T-helper 1 cell (primary cell): Measurements from ENCODE around the gene KATNBL1.
"Not testable (repeated sequence)": the region's sequence is repeated elsewhere in the genome, so short reads cannot be mapped to it uniquely, and the experiment has no call there.

ENCODE experiments used
- DNase-seq, 5 donors: peaks; one replicate each; pipeline ENCODE4 v3.0.0-alpha.2; 2012 to 2020

Gene KATNBL1

GRCh38 chr15:34193272-34193671, 16.6 kb downstream of the KATNBL1 start:
- not testable (repeated sequence) for DNase-seq

DNA sequence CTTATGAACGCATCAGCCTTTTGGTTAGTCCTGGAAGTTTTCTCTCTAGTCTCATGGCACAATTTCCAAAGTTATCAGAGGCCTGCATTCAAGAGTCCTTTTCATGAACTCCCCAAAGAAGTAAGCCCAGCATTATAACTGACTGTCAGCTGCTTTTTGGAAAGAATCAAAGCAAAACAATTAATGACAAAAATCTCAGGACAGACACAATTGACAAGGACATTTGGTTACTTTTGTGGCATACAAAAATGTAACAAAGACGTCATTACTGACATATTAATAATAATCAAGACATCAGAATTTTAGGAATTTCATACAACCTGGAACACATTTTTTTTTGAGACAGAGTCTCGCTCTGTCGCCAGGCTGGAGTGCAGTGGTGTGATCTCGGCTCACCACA, 21.2 kb downstream of the KATNBL1 start:
- DNase-seq, result no peak

- no peak for DNase-seq
Observed at GRCh38 chr15:34185666-34186065, 24.2 kb downstream of the KATNBL1 start.

GRCh38 chr15:34182942-34183341, 27.0 kb downstream of the KATNBL1 start:
- DNase-seq, result no peak

DNA sequence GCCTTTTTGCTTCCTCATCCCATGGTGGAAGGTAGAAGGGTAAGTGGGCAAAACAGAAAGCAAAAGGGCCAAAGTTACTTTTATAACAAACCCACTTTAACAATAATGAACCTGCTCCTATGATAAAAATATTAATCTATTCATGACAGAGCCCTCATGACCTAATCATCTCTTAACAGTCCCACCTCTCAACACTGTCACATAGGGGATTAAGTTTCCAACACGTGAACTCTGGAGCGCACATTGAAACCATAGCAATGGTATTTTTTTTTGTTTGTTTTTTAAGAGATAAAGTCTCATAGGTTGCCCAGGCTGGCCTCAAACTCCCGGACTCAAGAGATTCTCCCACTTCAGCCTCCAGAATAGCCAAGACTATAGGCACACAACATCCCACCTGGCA, 30.7 kb downstream of the KATNBL1 start:
- DNase-seq, result no peak

DNA sequence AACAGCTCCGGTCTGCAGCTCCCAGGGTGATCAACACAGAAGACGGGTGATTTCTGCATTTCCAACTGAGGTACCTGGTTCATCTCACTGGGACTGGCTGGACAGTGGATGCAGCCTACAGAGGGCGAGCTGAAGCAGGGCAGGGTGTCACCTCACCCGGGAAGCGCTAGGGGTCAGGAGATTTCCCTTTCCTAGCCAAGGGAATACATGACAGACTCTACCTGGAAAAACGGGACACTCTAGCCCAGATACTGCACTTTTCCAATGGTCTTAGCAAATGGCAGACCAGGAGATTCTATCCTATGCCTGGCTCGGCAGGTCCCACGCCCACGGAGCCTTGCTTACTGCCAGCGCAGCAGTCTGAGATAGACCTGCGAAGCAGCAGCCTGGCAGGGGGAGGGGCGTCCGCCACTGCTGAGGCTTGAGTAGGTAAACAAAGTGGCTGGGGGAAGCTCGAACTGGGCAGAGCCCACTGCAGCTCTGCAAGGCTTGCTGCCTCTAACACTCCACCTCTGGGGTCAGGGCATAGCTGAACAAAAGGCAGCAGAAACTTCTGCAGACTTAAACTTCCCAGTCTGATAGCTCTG, 43.8 kb downstream of the KATNBL1 start:
- DNase-seq, result not testable (repeated sequence)

GRCh38 chr15:34161329-34161963, 48.5 kb downstream of the KATNBL1 start:
- no peak for DNase-seq

DNA sequence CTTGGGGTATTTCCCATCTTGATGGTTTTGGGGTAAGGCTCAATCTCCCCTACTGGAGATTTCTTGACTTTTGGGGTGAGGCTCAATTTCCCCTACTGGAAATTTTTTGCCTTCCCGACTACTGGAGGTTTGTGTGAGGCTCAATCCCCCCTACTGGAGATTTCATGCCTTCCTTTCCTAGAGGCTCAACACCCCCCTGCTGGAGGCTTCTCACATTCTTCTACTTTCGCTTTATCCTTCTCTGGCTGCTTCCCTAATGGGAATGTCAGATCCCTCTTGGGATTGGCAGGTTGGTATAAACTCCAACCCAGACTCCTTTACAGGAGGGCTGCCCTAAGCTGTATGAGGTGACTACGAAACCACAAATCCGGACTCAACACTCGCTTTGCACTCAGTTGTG, 49.2 kb downstream of the KATNBL1 start:
- DNase-seq, result no peak

GRCh38 chr15:34158355-34158754, 51.5 kb downstream of the KATNBL1 start:
- no peak for DNase-seq

DNA sequence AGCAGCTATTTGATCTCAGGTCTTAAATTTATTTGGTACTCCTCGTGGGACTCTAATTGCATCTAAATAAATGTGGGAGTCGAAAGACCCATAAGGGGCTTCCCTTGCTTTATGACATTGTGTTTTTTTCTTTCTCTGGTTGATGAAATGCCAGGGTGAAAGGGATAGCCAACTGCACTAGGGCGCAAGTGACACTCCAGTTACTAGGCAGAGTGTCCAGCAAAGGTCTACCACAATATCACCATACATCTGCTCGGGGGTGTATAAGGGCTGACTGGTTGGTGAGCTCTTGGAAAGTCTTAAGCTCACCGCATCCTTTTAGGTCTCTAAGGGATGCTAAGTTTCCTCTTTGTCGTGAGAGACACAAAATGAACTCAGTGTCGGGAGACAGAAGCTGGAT, 54.0 kb downstream of the KATNBL1 start:
- no peak for DNase-seq

DNA sequence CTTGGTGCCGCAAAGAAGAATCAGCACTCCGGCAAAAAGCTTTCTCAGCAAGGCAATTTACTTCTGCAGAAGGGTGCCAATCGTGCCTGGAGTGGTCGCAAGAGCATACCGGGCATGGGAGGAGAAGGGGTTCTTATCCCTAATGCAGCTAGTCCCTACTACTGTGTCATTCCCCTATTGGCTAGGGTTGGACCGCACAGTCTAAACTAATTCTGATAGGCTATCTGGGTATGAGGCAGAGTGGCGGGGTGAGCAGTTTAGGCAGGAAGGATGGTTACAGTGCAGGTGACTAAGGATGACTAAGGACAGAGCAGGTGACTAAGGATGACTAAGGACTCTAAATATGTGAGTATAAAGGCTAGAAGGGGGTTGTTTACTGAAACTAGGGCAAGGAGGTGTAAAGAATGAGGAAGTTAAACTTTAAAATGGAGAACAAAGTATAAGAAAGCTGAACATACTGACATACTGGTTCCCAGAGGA, 55.1 kb downstream of the KATNBL1 start:
- DNase-seq, result no peak

GRCh38 chr15:34147371-34148140, 62.3 kb downstream of the KATNBL1 start:
- DNase-seq, result no peak

- DNase-seq, result no peak
Observed at GRCh38 chr15:34133511-34133910, 76.4 kb downstream of the KATNBL1 start.

DNA sequence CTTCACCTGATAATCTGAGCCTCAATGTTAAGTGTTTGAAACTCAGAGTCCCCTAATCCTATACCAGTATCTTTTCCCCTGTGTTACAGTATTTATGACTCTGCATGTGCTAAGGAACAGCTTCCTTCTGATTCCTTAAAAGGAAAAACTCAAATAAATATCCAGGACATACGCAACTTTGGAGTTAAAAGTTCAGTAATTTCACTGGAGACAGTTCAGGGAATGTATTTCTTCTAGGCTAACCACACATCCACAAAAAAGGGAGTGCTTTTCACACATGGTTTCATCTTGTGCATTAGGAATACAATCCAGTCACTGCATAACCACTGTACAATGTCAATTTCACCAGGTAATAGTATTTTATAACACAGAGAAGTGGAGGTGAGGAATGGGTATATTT, 77.0 kb downstream of the KATNBL1 start:
- DNase-seq, result no peak

DNA sequence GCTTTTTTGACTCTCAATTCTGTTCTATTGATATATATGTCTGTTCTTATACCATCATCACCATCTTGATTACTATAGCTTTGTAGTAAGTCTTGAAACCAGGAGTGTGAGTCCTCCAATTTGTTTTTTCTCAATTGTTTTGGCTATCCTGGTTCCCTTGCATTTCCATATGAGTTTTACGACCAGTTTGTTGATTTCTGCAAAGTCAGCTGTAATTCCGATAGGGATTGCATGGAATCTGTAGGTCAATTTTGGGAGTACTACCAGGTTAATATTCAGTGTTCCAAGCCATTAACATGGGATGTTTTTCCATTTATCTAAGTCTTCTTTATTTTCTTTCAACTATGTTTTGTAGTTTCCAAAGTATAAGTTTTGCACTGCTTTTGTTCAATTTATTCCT, 81.0 kb downstream of the KATNBL1 start:
- no peak for DNase-seq

- DNase-seq, result no peak
Observed at GRCh38 chr15:34126522-34126921, 83.4 kb downstream of the KATNBL1 start.

GRCh38 chr15:34125945-34126344, 84.0 kb downstream of the KATNBL1 start:
- DNase-seq, result no peak

DNA sequence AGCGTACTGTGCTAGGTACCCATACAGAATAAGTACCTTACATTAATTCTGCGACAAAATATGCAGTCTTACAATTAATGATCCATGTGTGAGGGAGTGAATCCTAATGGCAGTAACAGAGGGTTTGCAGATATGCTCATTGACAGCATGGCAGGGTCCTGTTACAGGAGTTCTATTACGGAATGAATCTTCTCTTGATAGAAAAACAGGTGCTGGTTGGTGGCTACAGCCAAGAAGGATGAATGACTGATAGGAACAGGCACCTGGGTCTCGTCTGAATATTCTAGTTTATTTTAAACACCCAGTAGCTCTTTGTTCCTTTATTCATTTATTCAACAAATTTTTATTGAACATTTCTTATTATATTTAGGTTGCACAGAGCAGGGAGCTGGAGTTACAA, 85.2 kb downstream of the KATNBL1 start:
- DNase-seq, result no peak

DNA sequence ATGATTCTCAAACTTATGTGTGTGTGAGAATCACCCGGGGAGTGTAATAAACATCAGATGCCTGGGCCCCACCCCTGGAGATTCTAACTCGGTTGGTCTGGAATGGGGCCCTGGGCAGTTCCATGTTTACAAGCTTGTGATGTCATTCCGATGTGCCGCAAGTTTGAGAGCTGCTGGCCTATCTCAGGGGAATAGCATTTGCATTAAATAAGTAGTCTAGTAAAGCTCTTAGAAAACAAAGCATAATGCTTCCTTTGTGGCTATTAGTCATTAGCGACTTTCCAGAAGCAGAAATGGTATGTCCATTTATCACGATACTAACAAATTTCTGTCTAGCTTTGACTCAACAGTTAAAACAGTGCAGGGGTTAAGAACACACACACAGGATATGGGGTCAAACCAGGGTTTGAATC, 87.1 kb downstream of the KATNBL1 start:
- DNase-seq, result no peak

DNA sequence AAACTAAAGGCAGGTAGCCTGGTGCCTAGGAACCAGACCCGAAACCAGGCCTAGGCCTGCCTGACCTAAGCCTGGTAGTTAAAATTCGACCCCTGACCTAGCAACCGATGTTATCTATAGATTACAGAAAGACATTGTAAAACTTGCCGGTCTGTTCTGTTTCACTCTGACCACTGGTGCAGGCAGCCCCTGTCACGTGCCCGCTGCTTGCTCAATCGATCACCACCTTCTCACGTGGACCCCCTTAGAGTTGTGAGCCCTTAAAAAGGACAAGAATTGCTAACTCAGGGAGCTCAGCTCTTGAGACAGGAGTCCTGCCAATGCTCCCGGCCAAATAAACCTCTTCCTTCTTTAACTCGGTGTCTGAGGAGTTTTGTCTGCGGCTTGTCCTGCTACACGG, 88.1 kb downstream of the KATNBL1 start:
- DNase-seq, result not testable (repeated sequence)

- not testable (repeated sequence) for DNase-seq
Observed at GRCh38 chr15:34120420-34120819, 89.5 kb downstream of the KATNBL1 start.

GRCh38 chr15:34119291-34119690, 90.6 kb downstream of the KATNBL1 start:
- DNase-seq, result no peak

DNA sequence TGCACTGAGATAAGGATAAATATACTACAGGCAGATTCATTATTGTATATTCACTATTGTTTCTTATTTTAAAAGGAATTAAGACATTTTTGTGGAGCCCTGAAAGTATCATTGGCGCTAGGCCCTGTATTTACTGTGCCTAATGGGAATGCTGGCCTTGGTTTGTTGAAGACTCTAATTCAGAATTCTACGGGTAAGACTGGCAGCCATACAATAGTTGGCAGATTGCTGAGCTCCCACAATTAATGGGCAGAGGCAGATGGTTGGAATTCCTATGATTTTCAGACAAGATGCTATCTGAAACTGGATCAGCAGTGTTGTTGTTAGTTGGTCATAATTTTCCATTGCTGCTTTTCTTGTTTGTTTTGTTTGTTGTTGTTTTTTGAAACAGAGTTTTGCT, 93.3 kb downstream of the KATNBL1 start:
- DNase-seq, result no peak

DNA sequence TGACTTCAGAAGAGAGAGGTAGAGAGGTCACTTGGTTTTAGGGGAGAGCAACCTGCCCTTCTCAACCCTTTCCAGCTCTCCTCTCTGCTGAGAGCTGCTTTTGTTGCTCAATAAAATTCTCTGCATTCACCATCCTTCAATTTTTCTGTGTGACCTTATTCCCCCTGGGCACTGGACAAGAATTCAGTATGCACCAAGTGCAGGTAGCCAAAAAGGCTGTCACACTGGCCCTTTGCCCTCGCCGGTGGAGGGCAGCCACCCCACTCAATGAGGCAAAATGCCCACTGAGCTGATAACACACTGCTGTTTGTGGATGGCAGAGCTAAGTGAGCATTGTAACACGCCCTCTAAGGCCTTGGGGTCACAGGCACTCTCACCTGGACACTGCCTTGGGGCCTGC, 95.2 kb downstream of the KATNBL1 start:
- DNase-seq, result no peak
